ENCODE data around the gene CD109. TPM values are rescaled to one million over a fixed set of nuclear protein-coding genes. Genes with fewer than 3 reads are reported as not detected.
"Not testable (repeated sequence)": the region's sequence is repeated elsewhere in the genome, so short reads cannot be mapped to it uniquely, and the experiment has no call there.

CD109 gene
- polyA plus RNA-seq, 3 donors, result 10.1 to 12.5 (median 10.6) TPM

GRCh38 chr6:73680289-73680918 is 15.6 kb upstream of the CD109 start:
- no peak for DNase-seq

DNA sequence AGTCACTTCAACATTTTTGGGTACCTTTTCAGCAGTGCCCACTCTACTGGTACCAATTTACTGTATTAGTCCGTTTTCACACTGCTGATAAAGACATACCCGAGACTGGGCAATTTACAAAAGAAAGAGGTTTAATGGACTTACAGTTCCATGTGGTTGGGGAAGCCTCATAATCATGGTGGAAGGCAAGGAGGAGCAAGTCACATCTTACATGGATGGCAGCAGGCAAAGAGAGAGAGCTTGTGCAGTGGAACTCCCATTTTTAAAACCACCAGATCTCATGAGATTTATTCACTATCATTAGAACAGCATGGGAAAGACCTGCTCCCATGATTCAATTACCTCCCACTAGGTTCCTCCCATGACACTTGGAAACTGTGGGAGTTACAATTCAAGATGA is 12.4 kb upstream of the CD109 start:
- not testable (repeated sequence) for DNase-seq

DNA sequence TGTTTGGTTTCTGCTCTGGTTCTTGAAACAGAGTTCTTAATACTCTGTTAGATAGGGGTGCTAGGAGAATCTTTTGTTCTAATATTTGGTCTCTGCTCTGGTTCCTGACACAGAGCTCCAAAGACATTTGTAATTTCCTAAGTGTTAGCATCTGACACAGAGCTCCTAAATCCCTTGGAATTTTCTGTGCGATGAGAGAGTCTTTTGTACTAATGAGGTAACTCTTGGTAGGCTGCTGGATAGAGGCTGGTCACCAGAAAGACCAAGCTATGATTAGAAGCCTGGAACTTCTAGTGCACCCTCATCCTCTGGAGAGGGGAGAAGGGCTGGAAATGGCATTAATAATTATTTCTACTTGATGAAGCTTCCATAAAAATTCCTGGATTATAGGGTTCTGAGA is 7.7 kb upstream of the CD109 start:
- DNase-seq, result no peak

- DNase-seq, result no peak
These were observed 5.9 kb upstream of the CD109 start for GRCh38 chr6:73690056-73690455.

- DNase-seq, result no peak
These were observed 4.5 kb upstream of the CD109 start for GRCh38 chr6:73691512-73691911.

DNA sequence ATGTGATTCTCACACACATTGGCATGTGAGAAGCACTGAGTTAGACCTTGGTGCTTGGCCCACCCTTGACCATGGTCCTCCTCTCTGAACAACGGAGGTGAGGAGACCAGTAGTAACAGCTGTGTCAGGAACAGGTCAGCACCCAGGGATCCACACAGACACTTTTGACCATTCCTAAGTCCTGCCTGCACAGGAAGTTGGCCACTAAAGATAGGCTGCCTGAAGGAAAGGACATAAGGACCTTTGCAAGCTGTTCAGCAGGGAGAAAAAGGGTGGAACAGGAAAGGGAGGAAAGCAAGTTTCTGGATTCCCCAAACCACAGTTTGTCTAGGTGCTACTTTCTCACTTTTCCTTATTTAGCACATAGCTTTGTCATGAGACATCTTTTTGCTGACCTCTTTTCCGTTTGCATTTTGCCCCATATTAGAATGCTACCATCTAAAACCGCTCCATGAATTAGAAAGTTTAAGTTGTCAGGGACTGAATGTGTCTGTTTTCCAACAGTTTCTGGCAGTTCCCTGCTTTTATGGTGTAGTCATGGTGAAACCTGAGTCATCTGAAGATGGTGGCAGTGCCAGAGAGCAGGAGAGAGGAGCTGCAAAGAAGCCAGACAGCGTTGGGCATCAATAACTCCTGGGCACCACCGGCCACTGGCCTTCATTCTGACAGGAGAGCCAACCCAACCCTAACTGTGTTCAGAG is 1.1 kb upstream of the CD109 start:
- no peak for DNase-seq

DNA sequence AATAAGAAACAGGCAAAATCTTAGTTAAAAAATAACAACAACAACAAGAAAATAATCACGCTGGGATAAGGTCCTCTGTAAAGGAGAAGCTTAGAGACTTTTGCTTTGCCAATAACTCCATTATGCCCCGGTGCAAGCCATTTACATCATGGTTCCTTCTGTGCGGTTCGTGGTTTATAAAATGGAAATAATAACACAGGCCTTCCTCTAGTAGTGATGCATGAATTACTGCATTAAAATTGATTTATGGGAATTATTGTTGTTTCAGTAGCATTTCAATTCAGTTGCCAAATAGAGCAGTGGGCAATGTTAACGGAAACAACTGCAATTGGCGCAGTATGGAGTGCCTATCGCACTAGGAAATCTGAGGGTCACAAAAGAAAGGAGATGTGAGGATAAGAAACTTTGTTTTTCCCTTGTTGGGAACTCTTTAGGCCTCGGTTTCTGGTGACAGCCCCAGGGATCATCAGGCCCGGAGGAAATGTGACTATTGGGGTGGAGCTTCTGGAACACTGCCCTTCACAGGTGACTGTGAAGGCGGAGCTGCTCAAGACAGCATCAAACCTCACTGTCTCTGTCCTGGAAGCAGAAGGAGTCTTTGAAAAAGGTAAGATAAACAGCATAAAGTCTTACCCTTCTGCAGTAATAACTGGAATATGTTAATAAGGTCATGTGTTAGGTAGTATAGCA is 1.1 kb downstream of the CD109 start:
- DNase-seq, result no peak

GRCh38 chr6:73699676-73700459 is 3.9 kb downstream of the CD109 start:
- DNase-seq, result no peak

DNA sequence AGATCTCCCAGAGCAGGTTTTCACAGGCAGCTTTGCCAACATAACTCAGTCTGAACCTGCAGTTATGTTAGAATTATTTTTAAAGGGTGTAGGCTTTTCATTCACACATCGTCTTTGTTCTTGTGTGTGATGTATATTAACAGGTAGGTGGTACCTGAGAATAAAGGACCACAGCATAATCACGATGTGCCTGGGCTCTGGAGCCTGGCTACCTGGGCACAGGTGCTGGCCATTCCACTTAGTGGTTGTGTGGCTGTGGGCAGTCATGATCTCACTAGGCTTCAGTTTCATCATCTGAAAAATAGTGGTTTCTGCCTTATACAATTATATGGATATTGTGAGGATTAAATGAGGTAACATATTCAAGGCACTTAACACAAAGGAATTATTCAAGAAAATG is 6.4 kb downstream of the CD109 start:
- DNase-seq, result no peak

DNA sequence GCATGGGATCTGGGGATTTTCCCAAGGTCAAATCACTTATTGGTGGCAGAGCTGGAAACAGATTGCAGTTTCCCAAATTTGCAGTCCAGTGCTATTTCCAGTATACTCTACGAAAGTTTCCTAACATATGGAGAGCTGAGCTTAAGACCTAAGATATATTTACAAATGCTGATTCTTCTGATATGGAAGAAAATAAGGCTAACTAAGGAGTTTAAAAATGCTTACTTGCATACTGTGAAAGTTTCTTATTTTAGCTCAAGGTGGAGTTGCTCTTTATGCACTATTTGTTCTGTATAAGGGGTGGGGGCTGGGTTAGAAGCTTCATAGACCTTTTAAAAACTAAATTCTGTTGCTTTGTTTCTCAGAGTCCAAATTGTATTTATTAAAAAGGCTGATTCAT is 7.5 kb downstream of the CD109 start:
- DNase-seq, result no peak

- DNase-seq, result no peak
These were observed 8.3 kb downstream of the CD109 start for GRCh38 chr6:73704260-73704659.

DNA sequence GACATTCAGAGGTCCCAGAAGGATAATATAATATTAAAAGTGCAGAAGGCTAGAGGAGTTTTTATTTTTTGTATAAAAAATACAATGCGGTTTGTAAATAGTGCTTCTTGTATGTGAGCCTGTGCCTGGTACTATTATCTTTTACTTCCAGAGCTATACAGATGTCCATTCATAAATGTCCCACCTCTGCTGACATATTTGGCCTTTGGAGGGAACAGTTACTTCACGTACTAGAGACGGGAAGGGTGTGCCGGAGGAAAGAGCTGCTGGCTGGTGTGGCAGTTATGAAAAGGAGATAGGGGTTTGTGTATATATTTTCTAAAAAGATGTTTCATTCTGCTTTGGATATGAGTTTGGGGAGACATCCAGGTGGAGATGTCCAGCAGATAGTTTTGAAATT is 8.8 kb downstream of the CD109 start:
- DNase-seq, result no peak

DNA sequence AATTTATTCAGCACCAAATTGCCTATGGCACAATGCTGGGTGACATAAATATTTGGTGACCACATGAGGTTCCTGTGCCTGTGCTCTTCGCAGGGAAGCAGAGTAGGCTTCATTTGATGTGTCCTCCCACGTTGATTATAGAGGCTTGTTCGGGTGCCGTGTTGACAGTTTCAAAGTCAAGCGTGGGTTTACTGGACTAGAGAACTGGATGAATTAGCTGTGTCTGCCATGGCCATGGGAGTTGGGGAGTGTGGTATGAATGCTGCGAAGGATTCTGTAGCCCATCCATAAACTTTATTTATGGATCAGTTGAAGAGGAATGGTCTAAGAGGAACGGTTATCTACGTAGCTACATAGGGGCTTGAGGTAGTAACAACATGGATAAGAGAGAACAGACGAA is 11.0 kb downstream of the CD109 start:
- no peak for DNase-seq

GRCh38 chr6:73710470-73710869 is 14.5 kb downstream of the CD109 start:
- no peak for DNase-seq

DNA sequence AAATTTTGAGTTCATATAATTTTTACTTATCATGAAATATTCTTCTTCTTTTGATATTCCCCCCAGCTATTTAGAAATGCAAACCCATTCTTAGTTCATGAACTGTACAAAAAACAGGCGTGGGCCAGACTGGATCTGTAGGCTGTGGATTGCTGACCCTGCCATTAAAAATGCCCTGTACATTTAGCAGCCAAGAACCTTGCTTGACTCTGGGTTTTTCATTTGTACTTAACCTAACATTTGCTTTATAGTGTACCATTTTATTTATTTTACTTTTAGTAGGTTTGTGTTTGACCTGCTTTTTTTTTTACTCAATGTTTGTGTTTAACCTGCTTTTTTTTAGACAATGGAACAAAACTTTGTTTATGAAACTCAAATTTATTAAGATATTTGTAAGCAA is 14.9 kb downstream of the CD109 start:
- DNase-seq, result no peak

GRCh38 chr6:73712535-73713173 is 16.7 kb downstream of the CD109 start:
- no peak for DNase-seq

DNA sequence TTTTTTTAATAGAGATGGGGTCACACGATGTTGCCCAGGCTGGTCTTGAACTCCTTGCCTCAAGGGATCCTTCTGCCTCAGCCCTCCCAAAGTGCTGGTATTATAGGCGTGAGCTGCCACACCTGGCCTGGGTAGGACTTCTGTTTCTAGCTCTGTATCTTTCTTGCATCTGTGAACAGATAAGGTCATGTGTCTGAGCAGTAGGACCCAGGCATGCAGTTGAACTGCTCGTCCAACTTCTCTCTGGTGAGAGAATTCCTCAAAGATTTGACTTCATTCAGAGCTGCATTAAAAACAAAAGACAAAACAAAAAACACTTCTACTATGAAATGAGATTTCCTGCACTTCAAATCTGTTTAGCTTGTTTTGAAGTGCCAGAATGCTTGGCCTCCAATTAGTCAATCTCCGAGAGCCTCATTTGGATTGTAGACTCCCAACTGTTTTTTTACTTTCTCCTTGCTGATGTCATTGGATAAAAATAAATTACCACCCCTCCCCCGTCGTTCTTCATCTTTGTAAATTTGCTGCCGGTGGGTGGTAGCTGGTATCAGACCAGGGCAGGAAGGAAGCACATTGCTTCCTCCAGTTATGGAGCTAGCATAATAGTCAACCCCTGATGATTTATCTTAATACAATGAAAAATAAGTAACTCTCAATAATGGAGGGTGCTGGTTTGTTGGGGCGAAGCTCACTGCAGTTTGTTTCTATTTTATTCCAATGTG is 17.6 kb downstream of the CD109 start:
- DNase-seq, result no peak

- not testable (repeated sequence) for DNase-seq
These were observed 19.1 kb downstream of the CD109 start for GRCh38 chr6:73715111-73715508.

DNA sequence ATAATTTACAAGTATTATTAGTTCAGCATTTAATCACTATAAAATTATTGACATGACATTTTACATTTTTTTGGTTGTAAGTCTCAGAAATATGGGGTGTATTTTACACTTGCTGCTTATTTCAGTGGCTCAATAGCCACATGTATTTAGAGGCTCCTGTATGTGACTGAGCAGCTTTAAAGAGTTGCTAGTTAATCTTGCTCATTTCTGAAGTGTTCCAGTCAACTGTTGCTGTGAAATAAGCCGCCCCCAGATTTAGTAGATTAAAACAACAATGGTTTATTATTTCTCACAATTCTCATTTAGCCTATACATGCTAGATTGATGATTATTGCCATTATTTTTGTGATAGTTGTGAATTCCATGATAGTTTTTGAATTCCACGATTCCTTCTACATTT is 23.0 kb downstream of the CD109 start:
- no peak for DNase-seq

- DNase-seq, result no peak
These were observed 26.5 kb downstream of the CD109 start for GRCh38 chr6:73722318-73723060.

DNA sequence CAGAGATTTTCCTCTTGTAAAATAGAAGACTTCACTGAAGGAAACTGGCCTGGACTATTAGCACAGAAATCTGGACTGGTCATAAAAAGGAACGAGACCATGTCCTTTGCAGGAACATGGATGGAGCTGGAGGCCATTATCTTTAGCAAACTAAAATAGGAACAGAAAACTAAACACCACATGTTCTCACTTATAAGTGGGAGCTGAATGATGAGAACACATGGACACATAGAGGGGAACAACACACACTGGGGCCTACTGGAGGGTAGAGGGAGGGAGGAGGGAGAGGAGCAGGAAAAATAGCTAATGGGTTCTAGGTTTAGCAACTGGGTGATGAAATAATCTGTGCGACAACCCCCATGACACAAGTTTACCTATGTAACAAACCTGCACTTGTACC is 27.5 kb downstream of the CD109 start:
- DNase-seq, result not testable (repeated sequence)
